HG03103 (cell line): ENCODE data around the gene SPACA7.

Experiments
- ATAC-seq: cut with Tn5 transposase; IDR thresholded peaks from one replicate; pipeline ENCODE4 v1.9.1; 2021; ENCODE audit warnings: low read depth; ENCODE audit not compliant: unreplicated experiment

SPACA7 gene

DNA sequence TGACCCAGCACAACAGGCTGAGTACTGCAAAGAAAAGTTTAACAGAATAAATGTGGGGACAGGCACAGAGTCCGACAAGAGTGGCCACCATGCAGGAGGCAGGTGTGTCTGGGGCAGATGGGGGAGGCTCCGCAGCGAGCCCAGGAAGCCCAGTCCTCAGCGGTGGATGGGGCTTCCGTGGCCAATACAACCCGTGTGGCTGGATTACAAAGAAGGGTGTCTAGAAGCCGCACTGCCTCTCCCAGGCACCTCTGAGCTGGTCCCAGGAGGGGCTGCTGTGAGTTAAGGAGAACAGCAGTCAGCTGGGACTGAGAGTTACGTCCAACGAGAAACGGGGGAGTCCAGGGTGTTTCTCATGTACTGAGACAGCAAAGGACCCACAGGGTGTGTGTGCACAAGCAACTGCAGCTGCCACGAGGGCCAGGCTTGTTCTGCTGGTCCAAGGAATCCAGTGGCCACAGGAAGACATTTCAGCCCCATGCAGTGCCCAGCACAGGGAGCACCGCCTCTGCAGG, 70.2 kb downstream of the SPACA7 start:
- ATAC-seq, result no peak

DNA sequence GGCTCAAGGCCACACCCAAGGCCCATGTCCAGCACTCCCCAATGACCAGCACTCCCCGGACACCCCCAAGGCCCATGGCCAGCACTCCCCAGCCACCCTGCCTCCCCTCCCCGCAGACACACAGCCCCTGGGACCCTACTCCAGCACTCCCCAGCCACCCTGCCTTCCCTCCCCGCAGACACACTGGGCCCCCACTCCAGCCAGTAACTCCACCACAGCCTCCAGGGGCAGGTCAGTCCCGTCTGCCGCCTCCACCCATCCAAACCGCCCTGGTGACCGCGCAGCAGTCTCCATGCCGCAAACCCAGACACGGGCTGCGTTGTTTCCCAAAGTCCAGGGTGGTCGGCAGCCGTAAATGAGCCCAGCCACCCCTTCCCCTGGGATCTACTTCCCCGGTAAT, 70.7 kb downstream of the SPACA7 start:
- ATAC-seq, result no peak

DNA sequence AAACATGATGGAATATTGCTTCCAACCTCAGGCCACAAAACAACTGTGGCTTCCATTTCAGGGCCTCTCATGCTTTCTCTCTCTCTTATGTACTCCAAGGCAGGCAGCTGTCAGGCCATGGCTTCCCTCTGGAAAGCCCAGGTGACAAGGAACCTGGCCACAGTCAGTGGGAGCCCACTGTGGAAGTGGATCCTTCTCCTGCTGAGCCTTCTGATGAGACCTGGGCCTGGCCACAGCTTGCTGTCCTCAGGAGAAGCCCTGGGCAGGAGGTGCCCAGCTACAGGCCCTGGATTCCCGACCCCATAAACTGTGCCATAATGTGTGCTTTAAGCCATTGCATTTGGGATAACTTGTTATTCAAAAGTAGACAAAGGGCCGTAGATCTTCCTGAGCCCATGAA, 71.2 kb downstream of the SPACA7 start:
- no peak for ATAC-seq

DNA sequence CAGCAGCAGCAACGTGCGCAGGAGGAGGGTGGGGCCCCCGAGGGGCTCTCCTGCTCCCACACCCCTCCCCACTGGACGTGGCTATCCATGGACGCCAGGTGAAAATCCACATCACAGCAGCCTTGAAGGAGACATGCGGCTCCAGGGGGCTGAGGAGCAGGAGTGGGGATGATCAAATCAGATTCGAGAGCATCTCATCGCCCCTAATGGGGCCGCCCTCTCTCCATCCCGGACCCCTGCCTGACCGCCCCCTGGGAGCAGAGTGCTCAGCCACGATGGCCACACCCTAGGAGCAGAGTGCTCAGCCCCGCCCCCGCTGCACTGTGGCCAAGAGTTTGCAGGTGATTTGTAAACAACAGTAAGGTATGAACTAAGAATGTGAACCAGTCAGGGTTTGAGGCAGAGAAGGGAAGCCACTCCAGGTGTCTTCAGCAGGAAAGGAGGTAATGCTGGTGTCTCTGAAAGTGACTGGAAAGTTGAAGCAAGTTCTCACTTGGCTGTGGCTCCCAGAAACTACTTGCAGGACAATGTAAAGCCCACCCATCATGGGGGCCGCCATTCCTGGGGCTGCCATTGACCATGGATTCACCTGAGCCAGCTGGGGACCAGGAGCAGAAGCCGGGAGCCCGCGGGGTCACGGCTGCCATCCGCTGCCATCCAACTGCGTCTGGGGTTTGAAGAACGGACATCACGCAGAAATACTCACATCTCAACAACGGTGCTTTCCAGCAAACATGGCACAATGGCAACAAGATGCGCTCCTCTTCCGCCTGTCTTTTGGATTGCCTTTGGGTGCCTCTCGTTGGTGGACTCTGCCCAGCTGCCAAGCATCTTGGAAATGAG, 71.8 kb downstream of the SPACA7 start:
- ATAC-seq, result no peak

DNA sequence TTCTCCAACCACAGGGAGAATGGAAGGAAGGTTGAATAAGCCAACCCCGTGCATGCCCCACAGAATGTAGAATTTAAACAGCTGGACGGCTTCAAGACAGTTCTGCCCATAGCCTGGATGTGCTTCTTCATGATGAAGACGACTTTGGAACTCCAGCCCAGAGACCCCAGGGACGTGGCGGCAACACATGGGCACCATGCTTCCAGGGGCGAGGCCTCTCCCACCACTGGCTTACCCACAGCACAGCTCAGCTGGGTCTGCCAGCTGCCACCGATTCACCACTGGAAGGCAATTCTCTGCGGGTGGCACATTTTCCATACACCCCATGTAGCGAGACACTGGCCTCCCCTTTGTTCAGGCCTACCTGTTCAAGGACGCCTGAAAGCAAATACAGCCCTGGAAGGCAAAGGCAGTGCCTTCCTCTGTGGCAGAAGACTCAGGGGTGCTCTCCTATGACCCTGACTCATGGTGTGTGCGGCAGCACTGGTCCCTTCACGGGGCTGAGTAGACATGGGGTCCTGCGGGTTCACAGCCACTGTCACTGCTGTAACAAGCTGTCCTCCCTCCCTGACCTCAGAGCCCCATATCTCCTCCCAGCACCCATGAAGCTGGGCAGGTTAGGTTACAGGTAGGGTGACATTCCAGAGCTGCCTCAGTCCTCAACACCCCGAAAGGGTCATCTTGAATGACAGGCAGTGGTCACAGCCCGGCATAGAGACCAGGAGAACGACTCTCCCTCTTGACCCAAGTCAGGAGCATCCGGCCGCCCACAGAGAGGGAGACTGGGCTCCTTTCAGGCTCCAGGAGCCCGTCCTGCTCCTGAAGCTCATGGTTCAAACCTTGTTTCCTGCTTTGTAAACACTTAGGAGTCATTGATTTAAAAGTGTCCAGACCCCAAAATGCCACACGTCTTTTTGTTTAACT, 72.7 kb downstream of the SPACA7 start:
- no peak for ATAC-seq

DNA sequence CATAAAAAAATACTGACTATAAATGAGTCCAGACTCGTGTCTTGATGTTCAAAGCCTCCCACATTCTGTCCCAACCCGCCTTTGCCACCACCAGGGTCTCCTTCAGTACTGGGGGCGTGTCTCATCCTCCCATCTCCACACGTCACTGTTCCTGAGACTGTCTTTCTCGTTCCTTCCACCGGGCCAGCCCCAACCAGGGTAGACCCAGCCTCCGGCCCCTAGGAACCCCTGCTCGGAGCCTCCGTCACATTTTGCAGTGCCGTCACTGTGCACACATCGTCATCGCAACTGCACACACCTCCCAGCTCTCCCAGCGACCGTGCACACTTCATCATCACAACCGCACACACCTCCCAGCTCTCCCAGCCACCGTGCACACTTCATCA, 73.4 kb downstream of the SPACA7 start:
- ATAC-seq, result no peak

DNA sequence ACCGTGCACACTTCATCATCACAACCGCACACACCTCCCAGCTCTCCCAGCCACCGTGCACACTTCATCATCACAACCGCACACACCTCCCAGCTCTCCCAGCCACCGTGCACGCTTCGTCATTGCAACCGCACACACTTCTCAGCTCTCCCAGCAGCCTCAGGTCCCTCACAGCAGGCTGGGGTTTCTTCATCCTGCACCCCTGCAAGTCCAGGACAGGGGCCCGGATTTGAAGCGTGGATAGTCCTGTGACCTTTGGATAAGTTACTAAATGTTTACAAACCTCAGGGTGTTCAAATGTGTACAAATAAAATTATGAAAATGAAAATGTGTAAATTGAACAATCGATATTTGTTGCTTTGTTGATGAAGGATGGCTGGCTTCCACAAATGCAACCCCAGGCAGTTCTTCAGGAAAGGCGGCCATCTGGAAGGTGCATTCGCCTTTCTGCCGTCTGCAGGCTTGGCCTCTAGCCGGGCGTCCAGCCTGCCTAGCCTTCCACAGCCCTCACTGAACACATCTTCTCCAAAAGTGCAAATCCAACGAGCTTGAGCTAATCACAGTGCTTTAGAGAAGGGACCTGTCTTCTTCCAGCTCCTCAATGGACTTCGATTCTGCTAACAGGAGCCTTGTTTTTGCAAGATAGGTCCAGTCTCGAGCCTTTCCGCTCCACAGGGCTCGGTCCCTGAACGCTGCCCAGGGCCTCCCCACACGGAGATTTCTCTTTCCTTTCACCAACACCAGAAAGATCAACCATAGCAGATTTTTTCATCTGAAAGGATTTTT, 74.2 kb downstream of the SPACA7 start:
- no peak for ATAC-seq

DNA sequence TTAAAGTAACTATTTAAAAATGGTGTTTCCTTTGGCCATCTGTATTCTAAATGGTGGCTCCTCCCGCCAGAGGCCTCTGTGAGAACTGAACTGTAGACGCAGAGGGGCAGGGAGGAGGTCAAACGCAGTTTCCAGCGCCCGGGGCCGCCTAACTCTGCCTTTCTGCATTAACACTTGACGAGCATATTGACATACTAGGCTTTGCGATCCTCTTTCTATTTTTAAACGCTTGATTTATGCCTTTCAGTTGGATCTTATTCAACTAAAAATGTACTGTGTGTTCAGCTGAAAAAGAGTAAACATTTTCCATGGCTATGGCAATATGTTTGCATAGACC, 74.7 kb downstream of the SPACA7 start:
- no peak for ATAC-seq

DNA sequence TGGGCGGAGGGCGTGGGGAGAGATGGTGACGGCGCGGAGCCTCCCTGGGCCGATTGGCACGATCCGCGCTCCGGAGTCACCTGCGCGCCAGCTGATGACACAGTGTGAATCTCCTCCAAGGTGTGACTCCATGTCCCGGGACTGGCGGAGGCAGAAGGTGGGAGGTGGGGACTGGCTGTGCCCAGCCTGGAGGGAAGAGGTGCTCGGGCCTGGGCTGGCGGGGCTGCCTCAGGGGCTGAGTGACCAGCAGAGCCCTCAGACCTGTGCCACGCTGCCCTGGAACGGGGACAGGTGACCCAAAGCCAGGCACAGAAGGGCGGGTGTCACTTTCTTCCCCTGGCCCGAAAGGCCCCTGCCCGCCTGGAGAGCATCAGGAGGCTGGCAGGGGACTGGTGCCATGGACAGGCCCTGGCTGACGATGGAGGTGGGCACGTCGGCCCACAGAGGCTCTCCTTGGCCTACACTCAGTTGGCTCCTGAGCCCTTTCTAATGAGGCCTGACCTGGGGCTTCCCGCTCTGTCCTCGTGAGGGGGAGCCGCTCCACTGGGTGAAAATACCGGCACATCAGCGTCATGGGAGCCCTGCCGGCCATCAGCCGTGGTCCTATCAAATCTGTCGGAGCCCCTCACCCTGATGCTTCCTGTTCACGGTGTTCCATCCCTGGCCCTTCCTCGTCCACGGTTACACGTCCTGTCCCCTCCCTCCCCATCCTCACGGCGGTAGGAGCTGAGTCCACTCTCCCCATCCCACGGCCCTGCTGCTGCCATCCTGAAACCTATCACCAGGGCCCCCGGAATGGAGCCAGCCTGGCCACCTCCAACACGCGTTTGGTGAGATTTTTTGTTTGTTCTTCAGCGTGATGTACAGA, 75.6 kb downstream of the SPACA7 start:
- ATAC-seq, result no peak

DNA sequence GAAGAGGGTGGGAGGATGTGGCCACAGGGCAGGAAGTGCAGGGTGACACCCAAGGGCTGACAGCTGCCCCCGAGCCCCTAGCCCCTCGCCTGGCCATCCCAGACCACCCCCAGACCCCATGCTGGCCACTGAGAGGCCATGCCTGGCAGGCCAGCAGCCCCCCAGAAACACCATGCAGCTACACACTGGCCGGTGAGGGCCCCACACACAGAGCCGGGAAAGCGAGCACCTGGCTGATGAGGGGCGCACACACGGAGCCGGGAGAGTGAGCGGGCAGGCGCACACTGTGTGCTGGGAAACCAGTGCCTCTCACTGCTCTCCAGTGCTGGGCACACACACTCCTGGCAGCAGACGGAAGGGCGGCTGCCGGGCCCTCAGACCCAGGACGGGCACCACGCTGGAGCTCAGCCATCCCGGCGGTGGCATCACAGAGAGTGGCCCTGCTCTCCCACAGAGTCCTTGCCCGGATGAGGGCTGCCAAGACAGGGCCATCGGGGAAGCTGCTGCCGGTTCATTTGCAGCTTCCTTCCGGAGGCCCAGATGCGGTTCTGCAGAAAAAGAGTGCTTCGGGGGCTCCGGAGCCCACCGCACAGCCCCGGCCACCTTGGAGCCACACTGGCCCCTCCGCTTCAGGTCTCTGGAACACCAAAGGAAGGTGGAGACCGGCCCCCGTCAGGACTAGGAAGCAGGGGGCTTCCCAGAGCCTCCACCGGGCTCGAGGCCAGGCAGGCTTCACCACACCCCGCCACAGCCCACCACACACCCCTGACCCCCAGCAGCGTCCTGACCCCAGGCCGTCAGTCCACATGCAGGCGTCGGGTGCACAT, 76.4 kb downstream of the SPACA7 start:
- ATAC-seq, result no peak

DNA sequence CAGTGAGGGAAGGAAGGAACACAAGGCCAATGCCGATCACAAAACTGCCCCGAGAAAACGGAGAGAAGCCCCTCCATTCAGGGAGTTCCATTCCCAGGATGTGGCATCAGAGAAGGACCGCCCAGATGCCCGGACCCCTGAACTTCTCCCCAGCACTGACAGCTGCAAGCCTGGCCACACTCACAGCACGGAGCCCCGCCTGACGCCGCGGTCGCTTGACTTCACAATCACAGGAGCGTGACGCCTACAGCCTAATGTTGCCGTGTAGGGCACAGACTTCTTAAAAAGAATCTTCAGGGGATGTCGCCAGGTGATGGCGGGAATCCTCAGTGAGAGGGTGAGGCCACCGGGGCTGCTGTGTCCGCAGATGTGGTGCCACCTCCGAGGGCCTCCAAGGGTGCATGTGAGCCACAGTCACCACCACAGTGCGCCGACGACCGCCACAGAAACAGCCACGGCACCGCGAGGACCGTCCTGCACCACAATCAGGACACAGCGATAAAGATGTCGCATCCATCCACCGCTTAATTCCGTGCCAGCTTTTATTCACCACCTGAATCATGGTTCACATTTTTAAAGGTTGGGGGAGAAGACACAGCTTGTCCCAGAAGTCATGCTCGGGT, 77.2 kb downstream of the SPACA7 start:
- no peak for ATAC-seq

DNA sequence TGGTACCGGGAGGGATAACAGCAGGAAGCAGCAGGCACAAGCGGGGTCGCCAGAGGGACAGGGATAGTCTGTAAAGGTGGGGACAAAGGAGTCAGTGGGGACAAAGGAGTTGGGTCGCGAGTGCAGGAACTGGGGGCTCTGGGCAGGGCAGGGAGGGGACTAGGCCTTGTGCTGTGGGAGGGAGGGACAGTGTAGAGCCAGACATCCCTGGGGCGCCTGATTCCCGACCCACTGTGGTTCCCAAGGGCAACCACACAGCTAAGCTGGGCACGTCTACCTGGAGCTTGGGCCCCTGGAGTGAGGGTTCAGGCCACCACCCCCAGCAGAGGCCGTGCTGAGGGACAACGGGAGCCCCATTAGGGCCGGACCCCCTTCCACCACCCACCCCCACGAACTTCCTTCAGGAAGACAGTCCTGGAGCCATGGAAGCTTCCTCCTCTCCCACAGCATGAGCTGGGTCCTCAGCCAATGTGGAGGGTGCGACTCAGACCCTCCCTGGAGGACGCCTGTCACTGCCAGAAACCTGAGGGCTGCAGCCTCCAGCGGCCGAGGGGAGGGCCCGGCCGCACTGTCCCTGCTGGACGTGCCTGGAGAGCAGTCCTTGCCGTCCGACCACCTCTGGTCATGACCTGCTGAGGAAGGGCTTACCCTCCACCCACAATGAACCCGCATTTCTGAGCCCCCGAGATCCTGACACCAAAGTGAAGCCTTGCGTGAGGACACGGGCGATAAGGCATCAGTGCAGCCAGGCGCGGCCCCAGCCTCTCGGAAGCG, 77.9 kb downstream of the SPACA7 start:
- no peak for ATAC-seq

DNA sequence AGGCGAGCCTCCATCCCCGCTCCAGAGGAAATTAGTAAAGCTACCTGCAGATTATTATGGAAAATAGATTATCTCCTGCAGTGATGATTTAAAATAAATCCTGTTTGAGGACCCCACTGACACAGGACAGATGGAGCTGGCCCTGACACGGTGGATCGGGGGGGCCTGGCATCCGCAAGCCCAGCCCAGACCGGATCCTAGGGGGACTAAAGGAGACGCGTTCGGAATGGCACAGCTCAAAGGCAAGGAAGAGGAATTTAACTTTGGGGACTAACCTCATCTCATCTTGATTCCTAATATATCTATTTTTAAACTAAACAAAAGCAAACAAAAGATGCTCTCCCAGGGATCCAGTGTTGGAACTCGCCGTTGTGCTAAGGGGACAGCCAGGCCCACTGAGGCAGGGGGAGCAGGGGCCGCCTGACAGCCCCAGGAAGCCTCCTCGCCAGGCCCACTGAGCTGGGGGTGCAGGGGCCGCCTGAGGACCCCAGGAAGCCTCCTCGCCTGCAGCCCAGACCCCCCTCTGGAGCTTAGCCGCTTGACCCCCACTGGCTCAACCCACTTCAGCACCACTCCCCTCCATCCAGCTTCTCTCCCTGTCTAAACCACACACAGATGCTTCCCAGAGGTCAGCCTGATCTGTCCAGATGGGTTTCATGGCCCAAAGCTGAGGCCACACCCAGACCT, 78.6 kb downstream of the SPACA7 start:
- no peak for ATAC-seq

DNA sequence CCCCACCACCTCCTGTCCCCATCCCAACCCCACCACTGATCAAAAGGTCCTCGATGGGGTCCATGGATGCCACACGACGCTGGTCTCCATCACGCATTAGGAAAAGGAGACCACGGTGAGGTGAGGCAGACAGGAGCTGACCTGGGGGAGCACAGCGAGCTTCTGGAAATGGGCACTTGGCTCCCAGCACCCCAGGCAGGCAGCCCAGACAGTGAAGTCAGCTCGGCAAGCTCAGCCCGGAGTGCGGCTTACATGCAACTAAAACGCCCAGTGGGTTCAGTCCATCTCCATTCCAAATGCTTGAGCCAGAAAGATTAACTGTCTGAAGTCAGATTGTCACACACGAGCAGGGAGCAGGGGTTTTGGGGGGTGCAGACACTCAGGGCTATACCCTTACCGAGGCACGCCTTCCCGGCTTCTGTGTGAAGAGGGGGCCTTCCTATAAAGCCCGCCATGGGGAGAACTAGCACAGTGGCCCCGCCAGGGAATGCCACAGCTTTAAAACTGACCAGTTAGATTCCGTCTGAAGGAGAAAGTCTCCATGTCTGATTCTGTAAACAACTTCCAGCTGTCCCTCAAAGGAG, 79.4 kb downstream of the SPACA7 start:
- ATAC-seq, result no peak

DNA sequence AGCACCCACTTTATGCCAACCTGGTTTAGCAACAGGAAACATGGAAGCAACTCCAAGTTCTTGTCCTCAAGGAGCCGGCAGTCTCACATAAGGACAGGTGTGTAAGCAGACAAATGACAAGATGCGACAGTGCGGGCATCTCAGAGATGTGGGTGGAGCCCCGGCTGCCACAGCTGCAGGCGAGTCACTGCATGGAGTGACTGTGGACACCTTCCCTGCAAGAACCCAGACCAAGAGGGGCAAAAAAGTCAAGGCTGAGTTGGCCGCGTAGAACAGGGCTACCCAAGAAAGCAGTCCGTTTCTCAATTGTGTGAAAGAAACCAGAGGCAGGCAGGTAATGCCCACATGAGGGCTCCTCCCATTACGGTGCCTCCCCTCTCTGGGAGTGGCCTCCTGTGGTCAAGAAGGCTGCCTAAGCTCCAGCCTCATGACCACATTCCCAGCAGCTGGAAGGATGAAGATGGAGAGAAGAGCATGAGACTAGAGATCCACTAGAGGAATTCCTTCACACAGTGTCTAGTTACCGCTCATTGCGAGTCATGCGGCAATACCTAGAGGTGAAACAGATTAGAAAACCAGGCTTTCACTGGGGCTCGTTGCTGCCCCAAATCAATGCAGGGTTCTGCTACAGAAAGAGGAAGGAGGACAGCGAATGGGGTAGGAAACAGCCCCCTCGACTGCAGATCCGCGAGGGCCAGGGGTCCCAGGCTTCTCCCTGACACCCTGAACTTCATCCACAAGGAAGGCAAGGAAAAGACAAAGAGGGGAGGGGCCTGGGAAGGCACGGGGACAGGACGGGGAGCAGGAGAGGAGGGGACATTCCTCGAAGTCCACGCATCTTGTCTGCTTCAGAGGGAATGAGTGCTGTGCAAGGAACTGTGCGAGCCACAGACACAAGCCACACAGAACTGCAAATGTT, 80.2 kb downstream of the SPACA7 start:
- no peak for ATAC-seq

DNA sequence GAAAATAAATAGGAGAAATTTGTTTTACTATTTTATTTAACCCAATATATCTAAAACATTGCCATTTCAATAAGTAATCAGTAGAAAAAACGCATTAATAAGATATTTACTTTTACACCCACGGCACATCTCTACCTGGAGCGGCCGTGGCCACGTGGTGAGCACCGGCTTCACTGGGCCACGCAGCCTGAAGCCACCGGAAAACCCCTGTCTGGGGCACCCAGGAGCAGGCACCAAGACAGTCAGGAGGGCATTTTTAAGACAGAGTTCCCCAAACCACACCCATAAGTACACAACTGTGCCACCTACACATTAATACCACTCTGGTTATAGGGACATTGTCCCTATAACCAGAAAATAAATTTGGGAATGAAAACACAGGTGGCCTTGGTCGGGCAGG, 80.9 kb downstream of the SPACA7 start:
- ATAC-seq, result no peak
